Osteoblast (primary cell): Measurements from ENCODE around the gene MYBPH. TPM values are rescaled to one million over a fixed set of nuclear protein-coding genes. Genes with fewer than 3 reads are reported as not detected.
A peak's percentile ranks its signal among the peaks of the same experiment; 100 is the strongest.

Experiments used
- DNase-seq: peaks from one replicate; pipeline ENCODE4 v3.0.0; 2011; ENCODE audit warnings: low spot score, mixed read lengths; ENCODE audit not compliant: insufficient read length; ENCODE audit errors: missing footprints
- H2AFZ ChIP-seq: 2 replicates; pipeline ENCODE4 v1.6.0; 2011; ENCODE audit warnings: mild to moderate bottlenecking, low read length
- H3K27ac ChIP-seq: 2 replicates; pipeline ENCODE4 v1.5.1; 2011; ENCODE audit warnings: mild to moderate bottlenecking, low read depth, low read length, moderate library complexity
- H3K27me3 ChIP-seq: 2 replicates; pipeline ENCODE4 v1.6.0; 2012; ENCODE audit warnings: mild to moderate bottlenecking, control low read depth, inconsistent platforms, low read length, moderate library complexity; ENCODE audit not compliant: insufficient read depth
- H3K36me3 ChIP-seq: 2 replicates; pipeline ENCODE4 v1.5.1; 2011; ENCODE audit warnings: mild to moderate bottlenecking, low read length, control low read depth, moderate library complexity; ENCODE audit not compliant: insufficient read depth
- H3K4me1 ChIP-seq: 2 replicates; pipeline ENCODE4 v1.5.1; 2011; ENCODE audit warnings: mild to moderate bottlenecking, low read length, control low read depth, moderate library complexity; ENCODE audit not compliant: insufficient read depth
- H3K4me2 ChIP-seq: 2 replicates; pipeline ENCODE4 v1.6.0; 2011; ENCODE audit warnings: mild to moderate bottlenecking, low read length; ENCODE audit not compliant: insufficient read depth
- H3K4me3 ChIP-seq: fragments of 200-600 bp; sonication (generic); 3 replicates; pipeline ENCODE4 v1.5.1; 2012; ENCODE audit warnings: mild to moderate bottlenecking, low read length, inconsistent platforms; ENCODE audit not compliant: insufficient read depth
- H3K79me2 ChIP-seq: 2 replicates; pipeline ENCODE4 v1.6.0; 2012; ENCODE audit warnings: mild to moderate bottlenecking, low read length, control low read depth, inconsistent platforms; ENCODE audit not compliant: insufficient read depth
- H3K9me3 ChIP-seq: 2 replicates; pipeline ENCODE4 v1.5.1; 2011; ENCODE audit warnings: low read depth, low read length, control low read depth
- H4K20me1 ChIP-seq: 2 replicates; pipeline ENCODE4 v1.6.0; 2012; ENCODE audit warnings: mild to moderate bottlenecking, low read length, control low read depth; ENCODE audit not compliant: insufficient read depth
- total RNA-seq: library from RNA; depleted of rRNA; stranded (reverse); fragments of >200 nt; gene quantifications from 2 replicates; pipeline ENCODE4 v1.2.3, GENCODE V29; 2012
- TF ChIP-seq, protein P1 (sequence below): IDR thresholded peaks from 2 replicates; pipeline ENCODE4 v1.5.1; 2011; ENCODE audit warnings: mild to moderate bottlenecking, low read depth, low read length, moderate library complexity; ENCODE audit errors: extremely low read depth

MYBPH gene
- total RNA-seq, 1 donor = under 0.01 TPM

- Histone ChIP-seq H3K9me3 (no peaks in the 10 kb centered on the region), H3K27me3 (no peaks in the 10 kb centered on the region), H3K27ac (peak overlapping the region; percentile 84), H3K36me3 (no peaks in the 10 kb centered on the region), H2AFZ (no peak overlapping the region), H3K4me1 (peaks cover 71% of the 10 kb centered on the region), H3K79me2 (no peaks in the 10 kb centered on the region), H3K4me3 (no peak overlapping the region), H4K20me1 (no peaks in the 10 kb centered on the region), H3K4me2 (peak overlapping the region; percentile 70)
- DNase-seq = no peak
- TF ChIP-seq, protein P1, sequence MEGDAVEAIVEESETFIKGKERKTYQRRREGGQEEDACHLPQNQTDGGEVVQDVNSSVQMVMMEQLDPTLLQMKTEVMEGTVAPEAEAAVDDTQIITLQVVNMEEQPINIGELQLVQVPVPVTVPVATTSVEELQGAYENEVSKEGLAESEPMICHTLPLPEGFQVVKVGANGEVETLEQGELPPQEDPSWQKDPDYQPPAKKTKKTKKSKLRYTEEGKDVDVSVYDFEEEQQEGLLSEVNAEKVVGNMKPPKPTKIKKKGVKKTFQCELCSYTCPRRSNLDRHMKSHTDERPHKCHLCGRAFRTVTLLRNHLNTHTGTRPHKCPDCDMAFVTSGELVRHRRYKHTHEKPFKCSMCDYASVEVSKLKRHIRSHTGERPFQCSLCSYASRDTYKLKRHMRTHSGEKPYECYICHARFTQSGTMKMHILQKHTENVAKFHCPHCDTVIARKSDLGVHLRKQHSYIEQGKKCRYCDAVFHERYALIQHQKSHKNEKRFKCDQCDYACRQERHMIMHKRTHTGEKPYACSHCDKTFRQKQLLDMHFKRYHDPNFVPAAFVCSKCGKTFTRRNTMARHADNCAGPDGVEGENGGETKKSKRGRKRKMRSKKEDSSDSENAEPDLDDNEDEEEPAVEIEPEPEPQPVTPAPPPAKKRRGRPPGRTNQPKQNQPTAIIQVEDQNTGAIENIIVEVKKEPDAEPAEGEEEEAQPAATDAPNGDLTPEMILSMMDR = no peak
Measured at GRCh38 chr1:203200916-203201315, 25.3 kb upstream of the MYBPH start.

DNA sequence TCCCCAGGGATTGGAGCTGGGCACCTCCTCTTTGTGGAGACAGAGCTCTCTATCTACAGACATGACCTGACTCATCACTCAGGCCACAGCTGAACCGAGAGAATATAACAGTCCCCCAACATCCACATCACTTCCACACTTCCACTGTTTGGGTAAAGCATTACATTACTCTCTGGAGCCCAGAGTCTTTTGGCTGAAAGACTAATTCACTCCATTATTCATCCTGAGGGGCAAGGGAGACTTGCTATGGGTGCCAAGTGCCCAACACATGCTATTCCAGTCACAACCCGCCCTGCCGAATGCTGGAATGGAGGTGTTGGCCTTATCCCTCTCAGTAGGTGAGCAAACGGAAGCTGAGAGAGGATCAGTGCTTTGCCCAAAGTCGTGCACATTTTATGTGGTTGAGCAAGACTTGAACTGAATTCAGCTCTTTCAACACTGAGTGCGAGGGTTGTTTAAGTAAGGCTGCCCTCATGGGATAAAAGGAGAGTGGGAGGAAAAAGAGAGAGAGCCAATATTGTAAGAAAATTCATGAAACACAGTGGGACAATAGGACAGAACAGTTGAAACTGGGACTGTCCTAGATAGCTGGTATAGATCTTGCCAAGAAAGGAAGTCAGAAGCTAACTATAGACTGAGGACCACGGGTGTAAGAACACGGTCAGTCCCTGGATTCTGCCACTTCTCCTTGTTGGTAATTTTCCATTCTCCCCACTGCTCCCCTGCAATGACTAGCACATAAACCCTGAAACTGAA, 24.4 kb upstream of the MYBPH start:
- Histone ChIP-seq H3K36me3 (no peaks in the 10 kb centered on the region), H3K9me3 (no peaks in the 10 kb centered on the region), H2AFZ (peak overlapping the region; percentile 68), H3K4me1 (peaks cover 71% of the 10 kb centered on the region), H3K4me2 (peak overlapping the region; percentile 70), H3K27ac (peak overlapping the region; percentile 84), H3K27me3 (no peaks in the 10 kb centered on the region), H3K79me2 (no peaks in the 10 kb centered on the region), H4K20me1 (no peaks in the 10 kb centered on the region), H3K4me3 (peak overlapping the region; percentile 17)
- TF ChIP-seq, protein P1 = no peak
- DNase-seq = peak; percentile 89

DNA sequence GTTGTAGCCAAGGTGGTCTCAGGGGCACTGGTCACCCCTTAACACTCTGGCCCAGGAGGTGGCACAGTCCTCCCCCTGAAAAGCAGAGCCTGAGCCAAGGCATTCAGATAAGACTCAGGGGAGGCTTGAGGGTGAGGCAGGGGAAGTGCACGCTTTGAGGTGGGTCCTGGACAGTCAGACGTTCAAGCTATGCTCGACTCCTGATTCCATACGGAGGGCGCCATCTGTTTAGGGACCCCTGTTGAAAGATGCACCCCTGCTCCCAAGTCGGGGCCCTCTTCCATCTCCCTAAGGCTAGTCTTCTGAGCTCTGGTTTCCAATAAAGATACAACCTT, 23.8 kb upstream of the MYBPH start:
- H3K4me3 ChIP-seq = peak overlapping the region; percentile 4
- peaks cover 71% of the 10 kb centered on the region for H3K4me1 ChIP-seq
- peak overlapping the region; percentile 70 for H3K4me2 ChIP-seq

DNA sequence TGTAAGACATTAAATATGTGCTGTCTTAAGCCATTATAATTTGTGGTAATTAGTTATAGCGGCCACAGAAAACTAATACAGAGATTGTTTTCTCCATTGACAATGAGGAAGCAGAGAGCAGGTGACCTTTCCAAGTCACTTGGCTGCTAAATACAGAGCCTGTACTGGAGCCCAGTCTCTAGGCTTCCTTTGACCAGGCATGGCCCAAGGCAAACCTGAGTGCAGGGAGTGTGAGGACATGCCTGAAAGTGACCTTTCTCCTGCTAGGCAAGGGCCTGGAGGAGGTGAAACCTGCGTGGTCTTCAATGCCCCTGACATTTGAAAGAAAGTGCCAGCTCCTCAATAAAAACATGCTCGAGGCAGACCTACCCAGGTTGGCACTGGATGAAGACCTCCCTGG, 23.4 kb upstream of the MYBPH start:
- H3K4me3 ChIP-seq = no peak overlapping the region
- H2AFZ ChIP-seq = no peak overlapping the region
- no peak overlapping the region for H3K4me2 ChIP-seq
- H3K79me2 ChIP-seq = no peaks in the 10 kb centered on the region
- TF ChIP-seq, protein P1 = no peak
- H3K27me3 ChIP-seq = no peaks in the 10 kb centered on the region
- no peaks in the 10 kb centered on the region for H3K9me3 ChIP-seq
- H3K36me3 ChIP-seq = no peaks in the 10 kb centered on the region
- H3K4me1 ChIP-seq = peaks cover 71% of the 10 kb centered on the region
- no peaks in the 10 kb centered on the region for H4K20me1 ChIP-seq
- no peak for DNase-seq
- H3K27ac ChIP-seq = peak overlapping the region; percentile 84

More for the DNA sequence above, 23.8 kb upstream of the MYBPH start:
- Histone ChIP-seq H3K27ac (peak overlapping the region; percentile 84), H2AFZ (no peak overlapping the region), H3K9me3 (no peaks in the 10 kb centered on the region), H3K79me2 (no peaks in the 10 kb centered on the region), H3K36me3 (no peaks in the 10 kb centered on the region), H4K20me1 (no peaks in the 10 kb centered on the region), H3K27me3 (no peaks in the 10 kb centered on the region)
- no peak for DNase-seq
- TF ChIP-seq, protein P1 = no peak
